HepG2 (cell line): ENCODE results near the gene NSG2. TPM values are rescaled to one million over a fixed set of nuclear protein-coding genes. Genes with fewer than 3 reads are reported as not detected.
A peak's percentile ranks its signal among the peaks of the same experiment; 100 is the strongest.

Experiments used
- FLYWCH1 ChIP-seq: sonication (generic); formaldehyde crosslinking; IDR thresholded peaks from 2 replicates; pipeline ENCODE4 v1.8.1; 2023; ENCODE audit warnings: mild to moderate bottlenecking, missing genetic modification reagents
- IRX3 ChIP-seq: sonication (generic); formaldehyde crosslinking; IDR thresholded peaks from 2 replicates; pipeline ENCODE4 v1.8.1; 2023; ENCODE audit warnings: mild to moderate bottlenecking, low read depth, missing genetic modification reagents, borderline replicate concordance
- MBD4 ChIP-seq: IDR thresholded peaks from 2 replicates; pipeline ENCODE4 v1.6.1; 2012; ENCODE audit warnings: low read length, inconsistent platforms, borderline replicate concordance
- MIER3 ChIP-seq: IDR thresholded peaks from 2 replicates; pipeline ENCODE4 v1.6.1; 2016; ENCODE audit warnings: missing compliant biosample characterization, borderline replicate concordance
- TEAD3 ChIP-seq: optimal IDR thresholded peaks from 2 replicates; pipeline ENCODE3; 2016; ENCODE audit warnings: borderline replicate concordance
- THAP11 ChIP-seq: IDR thresholded peaks from 2 replicates; pipeline ENCODE4 v1.6.1; 2016; ENCODE audit warnings: missing biosample characterization, missing genetic modification reagents
- ZFYVE20 ChIP-seq: sonication (generic); formaldehyde crosslinking; IDR thresholded peaks from 2 replicates; pipeline ENCODE4 v1.8.0; 2023; ENCODE audit warnings: low read depth, mild to moderate bottlenecking, moderate library complexity, missing genetic modification reagents, borderline replicate concordance
- ZNF326 ChIP-seq: sonication (generic); formaldehyde crosslinking; IDR thresholded peaks from 2 replicates; pipeline ENCODE4 v1.4.0; 2020; ENCODE audit warnings: missing genetic modification reagents, borderline replicate concordance
- ZNF737 ChIP-seq: sonication (generic); formaldehyde crosslinking; IDR thresholded peaks from 2 replicates; pipeline ENCODE4 v1.5.0; 2020; ENCODE audit warnings: missing genetic modification reagents, mild to moderate bottlenecking, borderline replicate concordance
- ZNF773 ChIP-seq: sonication (generic); formaldehyde crosslinking; IDR thresholded peaks from 2 replicates; pipeline ENCODE4 v1.4.0; 2020; ENCODE audit warnings: missing genetic modification reagents, borderline replicate concordance
- ZSCAN29 ChIP-seq: sonication (generic); formaldehyde crosslinking; conservative IDR thresholded peaks from 2 replicates; pipeline ENCODE4 v1.4.0; 2020; ENCODE audit warnings: mild to moderate bottlenecking, missing genetic modification reagents
- polyA plus RNA-seq, 8 experiments: library from polyadenylated mRNA; depleted of rRNA in 3 of 8; stranded (reverse) in 7 of 8; unstranded in 1 of 8; fragments of >200 nt; fragmentation: Illumina TruSeq in 4 of 8; extraction: Trizol in 4 of 8; gene quantifications; 2 replicates each; pipeline versions ENCODE4 v1.2.1 to v1.2.3, GENCODE V29; 2011 to 2016; ENCODE audit warnings: low read depth in 4 of 8, missing spikeins in 1 of 8, mixed read lengths in 1 of 8; ENCODE audit not compliant: insufficient read depth in 1 of 8
- total RNA-seq, 5 experiments: library from RNA; depleted of rRNA; stranded (reverse); fragments of >200 nt; fragmentation: Illumina TruSeq; extraction: Trizol; gene quantifications; 2 replicates each; pipeline ENCODE4 v1.2.3, GENCODE V29; 2016; ENCODE audit warnings: low read depth in 1 of 5
- TF ChIP-seq, protein P1 (sequence below): sonication (generic); formaldehyde crosslinking; conservative IDR thresholded peaks from 2 replicates; pipeline ENCODE4 v1.4.0; 2020; ENCODE audit warnings: missing genetic modification reagents
- TF ChIP-seq, protein P2 (sequence below): sonication (generic); formaldehyde crosslinking; IDR thresholded peaks from 2 replicates; pipeline ENCODE4 v1.5.0; 2020; ENCODE audit warnings: mild to moderate bottlenecking, missing genetic modification reagents, borderline replicate concordance
- TF ChIP-seq, protein P3 (sequence below): IDR thresholded peaks from 2 replicates; pipeline ENCODE4 v1.6.1; 2016; ENCODE audit warnings: missing biosample characterization, missing genetic modification reagents, low read depth
- TF ChIP-seq, protein P4 (sequence below): sonication (generic); formaldehyde crosslinking; IDR thresholded peaks from 2 replicates; pipeline ENCODE4 v1.5.0; 2020; ENCODE audit warnings: mild to moderate bottlenecking, missing genetic modification reagents, borderline replicate concordance

Gene NSG2
- total and polyA plus RNA-seq, 2 of the 13 experiments (the other 11 are each of a cell fraction or from before 2014, with no cell fraction given): 0.21 TPM; not detected in 1

DNA sequence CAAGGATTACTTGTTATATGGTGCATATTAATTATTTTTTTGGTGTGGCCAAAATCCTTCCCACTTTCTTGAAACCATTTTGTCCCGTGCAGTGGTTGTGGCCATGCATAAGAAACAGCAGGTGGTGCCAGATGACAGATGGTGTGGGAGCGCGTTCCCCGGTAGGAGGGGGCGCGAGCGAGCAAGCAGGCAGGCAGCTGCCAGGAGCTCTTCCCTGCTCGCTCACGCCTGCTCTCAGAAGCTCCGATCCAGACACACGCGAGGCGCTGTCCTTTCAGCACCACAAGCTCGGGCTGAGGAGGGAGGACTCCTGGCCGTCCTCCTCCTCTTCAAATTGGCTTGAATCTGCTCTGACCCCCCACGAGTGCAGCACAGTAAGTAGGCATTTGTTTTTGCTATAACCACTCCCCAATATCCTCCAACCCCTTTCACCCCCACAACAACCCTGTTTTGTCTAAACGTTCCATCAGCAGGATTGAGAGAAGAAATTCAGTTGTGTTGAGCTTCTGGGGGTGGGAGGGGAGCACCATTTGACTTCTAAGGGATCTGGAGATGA is at the start of gene NSG2 (continued):
- TF ChIP-seq, protein P1, sequence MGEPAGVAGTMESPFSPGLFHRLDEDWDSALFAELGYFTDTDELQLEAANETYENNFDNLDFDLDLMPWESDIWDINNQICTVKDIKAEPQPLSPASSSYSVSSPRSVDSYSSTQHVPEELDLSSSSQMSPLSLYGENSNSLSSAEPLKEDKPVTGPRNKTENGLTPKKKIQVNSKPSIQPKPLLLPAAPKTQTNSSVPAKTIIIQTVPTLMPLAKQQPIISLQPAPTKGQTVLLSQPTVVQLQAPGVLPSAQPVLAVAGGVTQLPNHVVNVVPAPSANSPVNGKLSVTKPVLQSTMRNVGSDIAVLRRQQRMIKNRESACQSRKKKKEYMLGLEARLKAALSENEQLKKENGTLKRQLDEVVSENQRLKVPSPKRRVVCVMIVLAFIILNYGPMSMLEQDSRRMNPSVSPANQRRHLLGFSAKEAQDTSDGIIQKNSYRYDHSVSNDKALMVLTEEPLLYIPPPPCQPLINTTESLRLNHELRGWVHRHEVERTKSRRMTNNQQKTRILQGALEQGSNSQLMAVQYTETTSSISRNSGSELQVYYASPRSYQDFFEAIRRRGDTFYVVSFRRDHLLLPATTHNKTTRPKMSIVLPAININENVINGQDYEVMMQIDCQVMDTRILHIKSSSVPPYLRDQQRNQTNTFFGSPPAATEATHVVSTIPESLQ (CRISPR knock-in tag): 0 out of 2 replicates have a peak, but pooled peaks have one; percentile 30
- TF ChIP-seq ZSCAN29 (no peak), IRX3 (CRISPR knock-in tag) (peak; percentile 46; the same call in 1 of the 2 replicates), ZNF326 (CRISPR knock-in tag) (no peak), ZNF773 (CRISPR knock-in tag) (no peak), ZNF737 (CRISPR knock-in tag) (no peak), ZFYVE20 (CRISPR knock-in tag) (no peak), MIER3 (CRISPR knock-in tag) (no peak), MBD4 (no peak), TEAD3 (peak; percentile 66), THAP11 (CRISPR knock-in tag) (peak; percentile 52; the same call in 1 of the 2 replicates), FLYWCH1 (no peak)
- TF ChIP-seq, protein P2, sequence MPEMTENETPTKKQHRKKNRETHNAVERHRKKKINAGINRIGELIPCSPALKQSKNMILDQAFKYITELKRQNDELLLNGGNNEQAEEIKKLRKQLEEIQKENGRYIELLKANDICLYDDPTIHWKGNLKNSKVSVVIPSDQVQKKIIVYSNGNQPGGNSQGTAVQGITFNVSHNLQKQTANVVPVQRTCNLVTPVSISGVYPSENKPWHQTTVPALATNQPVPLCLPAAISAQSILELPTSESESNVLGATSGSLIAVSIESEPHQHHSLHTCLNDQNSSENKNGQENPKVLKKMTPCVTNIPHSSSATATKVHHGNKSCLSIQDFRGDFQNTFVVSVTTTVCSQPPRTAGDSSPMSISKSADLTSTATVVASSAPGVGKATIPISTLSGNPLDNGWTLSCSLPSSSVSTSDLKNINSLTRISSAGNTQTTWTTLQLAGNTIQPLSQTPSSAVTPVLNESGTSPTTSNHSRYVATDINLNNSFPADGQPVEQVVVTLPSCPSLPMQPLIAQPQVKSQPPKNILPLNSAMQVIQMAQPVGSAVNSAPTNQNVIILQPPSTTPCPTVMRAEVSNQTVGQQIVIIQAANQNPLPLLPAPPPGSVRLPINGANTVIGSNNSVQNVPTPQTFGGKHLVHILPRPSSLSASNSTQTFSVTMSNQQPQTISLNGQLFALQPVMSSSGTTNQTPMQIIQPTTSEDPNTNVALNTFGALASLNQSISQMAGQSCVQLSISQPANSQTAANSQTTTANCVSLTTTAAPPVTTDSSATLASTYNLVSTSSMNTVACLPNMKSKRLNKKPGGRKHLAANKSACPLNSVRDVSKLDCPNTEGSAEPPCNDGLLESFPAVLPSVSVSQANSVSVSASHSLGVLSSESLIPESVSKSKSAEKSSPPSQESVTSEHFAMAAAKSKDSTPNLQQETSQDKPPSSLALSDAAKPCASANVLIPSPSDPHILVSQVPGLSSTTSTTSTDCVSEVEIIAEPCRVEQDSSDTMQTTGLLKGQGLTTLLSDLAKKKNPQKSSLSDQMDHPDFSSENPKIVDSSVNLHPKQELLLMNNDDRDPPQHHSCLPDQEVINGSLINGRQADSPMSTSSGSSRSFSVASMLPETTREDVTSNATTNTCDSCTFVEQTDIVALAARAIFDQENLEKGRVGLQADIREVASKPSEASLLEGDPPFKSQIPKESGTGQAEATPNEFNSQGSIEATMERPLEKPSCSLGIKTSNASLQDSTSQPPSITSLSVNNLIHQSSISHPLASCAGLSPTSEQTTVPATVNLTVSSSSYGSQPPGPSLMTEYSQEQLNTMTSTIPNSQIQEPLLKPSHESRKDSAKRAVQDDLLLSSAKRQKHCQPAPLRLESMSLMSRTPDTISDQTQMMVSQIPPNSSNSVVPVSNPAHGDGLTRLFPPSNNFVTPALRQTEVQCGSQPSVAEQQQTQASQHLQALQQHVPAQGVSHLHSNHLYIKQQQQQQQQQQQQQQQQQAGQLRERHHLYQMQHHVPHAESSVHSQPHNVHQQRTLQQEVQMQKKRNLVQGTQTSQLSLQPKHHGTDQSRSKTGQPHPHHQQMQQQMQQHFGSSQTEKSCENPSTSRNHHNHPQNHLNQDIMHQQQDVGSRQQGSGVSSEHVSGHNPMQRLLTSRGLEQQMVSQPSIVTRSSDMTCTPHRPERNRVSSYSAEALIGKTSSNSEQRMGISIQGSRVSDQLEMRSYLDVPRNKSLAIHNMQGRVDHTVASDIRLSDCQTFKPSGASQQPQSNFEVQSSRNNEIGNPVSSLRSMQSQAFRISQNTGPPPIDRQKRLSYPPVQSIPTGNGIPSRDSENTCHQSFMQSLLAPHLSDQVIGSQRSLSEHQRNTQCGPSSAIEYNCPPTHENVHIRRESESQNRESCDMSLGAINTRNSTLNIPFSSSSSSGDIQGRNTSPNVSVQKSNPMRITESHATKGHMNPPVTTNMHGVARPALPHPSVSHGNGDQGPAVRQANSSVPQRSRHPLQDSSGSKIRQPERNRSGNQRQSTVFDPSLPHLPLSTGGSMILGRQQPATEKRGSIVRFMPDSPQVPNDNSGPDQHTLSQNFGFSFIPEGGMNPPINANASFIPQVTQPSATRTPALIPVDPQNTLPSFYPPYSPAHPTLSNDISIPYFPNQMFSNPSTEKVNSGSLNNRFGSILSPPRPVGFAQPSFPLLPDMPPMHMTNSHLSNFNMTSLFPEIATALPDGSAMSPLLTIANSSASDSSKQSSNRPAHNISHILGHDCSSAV (CRISPR knock-in tag): no peak
- TF ChIP-seq, protein P3, sequence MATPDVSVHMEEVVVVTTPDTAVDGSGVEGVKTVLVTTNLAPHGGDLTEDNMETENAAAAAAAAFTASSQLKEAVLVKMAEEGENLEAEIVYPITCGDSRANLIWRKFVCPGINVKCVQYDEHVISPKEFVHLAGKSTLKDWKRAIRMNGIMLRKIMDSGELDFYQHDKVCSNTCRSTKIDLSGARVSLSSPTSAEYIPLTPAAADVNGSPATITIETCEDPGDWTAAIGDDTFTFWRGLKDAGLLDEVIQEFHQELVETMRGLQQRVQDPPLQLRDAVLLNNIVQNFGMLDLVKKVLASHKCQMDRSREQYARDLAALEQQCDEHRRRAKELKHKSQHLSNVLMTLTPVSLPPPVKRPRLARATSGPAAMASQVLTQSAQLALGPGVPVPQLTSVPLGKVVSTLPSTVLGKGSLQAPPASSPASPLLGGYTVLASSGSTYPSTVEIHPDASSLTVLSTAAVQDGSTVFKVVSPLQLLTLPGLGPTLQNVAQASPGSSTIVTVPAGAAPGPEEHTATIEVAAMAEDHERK (CRISPR knock-in tag): no peak
- TF ChIP-seq, protein P4, sequence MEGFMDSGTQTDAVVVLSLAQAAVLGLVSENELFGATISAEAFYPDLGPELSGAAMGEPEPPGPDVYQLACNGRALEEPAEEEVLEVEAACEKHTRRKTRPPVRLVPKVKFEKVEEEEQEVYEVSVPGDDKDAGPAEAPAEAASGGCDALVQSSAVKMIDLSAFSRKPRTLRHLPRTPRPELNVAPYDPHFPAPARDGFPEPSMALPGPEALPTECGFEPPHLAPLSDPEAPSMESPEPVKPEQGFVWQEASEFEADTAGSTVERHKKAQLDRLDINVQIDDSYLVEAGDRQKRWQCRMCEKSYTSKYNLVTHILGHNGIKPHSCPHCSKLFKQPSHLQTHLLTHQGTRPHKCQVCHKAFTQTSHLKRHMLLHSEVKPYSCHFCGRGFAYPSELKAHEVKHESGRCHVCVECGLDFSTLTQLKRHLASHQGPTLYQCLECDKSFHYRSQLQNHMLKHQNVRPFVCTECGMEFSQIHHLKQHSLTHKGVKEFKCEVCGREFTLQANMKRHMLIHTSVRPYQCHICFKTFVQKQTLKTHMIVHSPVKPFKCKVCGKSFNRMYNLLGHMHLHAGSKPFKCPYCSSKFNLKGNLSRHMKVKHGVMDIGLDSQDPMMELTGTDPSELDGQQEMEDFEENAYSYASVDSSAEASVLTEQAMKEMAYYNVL (CRISPR knock-in tag): no peak
